Bronchial epithelial cell (primary cell): Measurements from ENCODE around the gene SNX6. TPM values are rescaled to one million over a fixed set of nuclear protein-coding genes. Genes with fewer than 3 reads are reported as not detected.
"Not testable (repeated sequence)": the region's sequence is repeated elsewhere in the genome, so short reads cannot be mapped to it uniquely, and the experiment has no call there.

Experiments
- DNase-seq: peaks from one replicate; pipeline ENCODE4 v3.0.0-alpha.2; 2010; ENCODE audit warnings: low read depth
- FAIRE-seq: peaks from 2 replicates; lab custom pipeline; 2011; peaks lifted over from hg19 to GRCh38; lab: Jason Lieb, UNC
- H3K27me3 ChIP-seq: 2 replicates; pipeline ENCODE4 v1.5.1; 2011; ENCODE audit warnings: low read length; ENCODE audit not compliant: control insufficient read depth, insufficient read depth
- H3K36me3 ChIP-seq: 2 replicates; pipeline ENCODE4 v1.5.1; 2011; ENCODE audit warnings: low read length; ENCODE audit not compliant: control insufficient read depth, insufficient read depth
- H3K4me3 ChIP-seq: 2 replicates; pipeline ENCODE4 v1.5.1; 2011; ENCODE audit warnings: mild to moderate bottlenecking, low read depth, low read length, control low read depth
- total RNA-seq: library from RNA; depleted of rRNA; stranded (reverse); fragments of >200 nt; gene quantifications from 2 replicates; pipeline ENCODE4 v1.2.1, GENCODE V29; 2014
- TF ChIP-seq, protein P1 (sequence below): IDR thresholded peaks from 2 replicates; pipeline ENCODE4 v1.5.1; 2011; ENCODE audit warnings: mild to moderate bottlenecking, moderate library complexity, low read length, control low read depth, inconsistent platforms; ENCODE audit not compliant: insufficient read depth, severe bottlenecking

SNX6 gene
- total RNA-seq, 1 donor from 2014 or later, result 146 TPM

DNA sequence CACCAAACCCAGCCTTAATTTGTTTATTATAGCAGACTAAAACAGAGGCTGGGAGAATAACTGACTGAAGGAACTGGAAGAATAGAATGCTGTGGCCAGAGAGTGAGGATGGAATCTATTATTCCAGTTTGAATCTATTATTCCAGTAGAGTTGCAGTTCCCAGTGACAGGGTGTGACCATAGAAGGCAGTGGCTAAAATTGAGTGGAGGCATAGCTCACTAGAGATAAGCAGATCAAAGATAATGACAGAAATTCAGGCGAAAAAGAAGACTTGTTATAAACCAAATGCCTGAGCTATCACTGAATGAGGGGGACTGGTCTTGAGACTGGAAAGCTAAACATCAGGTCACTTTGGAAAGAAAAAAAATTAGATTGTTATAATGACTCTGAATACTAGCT is 26.0 kb upstream of the SNX6 start:
- no peak overlapping the region for H3K4me3 ChIP-seq
- DNase-seq, result no peak
- TF ChIP-seq, protein P1, sequence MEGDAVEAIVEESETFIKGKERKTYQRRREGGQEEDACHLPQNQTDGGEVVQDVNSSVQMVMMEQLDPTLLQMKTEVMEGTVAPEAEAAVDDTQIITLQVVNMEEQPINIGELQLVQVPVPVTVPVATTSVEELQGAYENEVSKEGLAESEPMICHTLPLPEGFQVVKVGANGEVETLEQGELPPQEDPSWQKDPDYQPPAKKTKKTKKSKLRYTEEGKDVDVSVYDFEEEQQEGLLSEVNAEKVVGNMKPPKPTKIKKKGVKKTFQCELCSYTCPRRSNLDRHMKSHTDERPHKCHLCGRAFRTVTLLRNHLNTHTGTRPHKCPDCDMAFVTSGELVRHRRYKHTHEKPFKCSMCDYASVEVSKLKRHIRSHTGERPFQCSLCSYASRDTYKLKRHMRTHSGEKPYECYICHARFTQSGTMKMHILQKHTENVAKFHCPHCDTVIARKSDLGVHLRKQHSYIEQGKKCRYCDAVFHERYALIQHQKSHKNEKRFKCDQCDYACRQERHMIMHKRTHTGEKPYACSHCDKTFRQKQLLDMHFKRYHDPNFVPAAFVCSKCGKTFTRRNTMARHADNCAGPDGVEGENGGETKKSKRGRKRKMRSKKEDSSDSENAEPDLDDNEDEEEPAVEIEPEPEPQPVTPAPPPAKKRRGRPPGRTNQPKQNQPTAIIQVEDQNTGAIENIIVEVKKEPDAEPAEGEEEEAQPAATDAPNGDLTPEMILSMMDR, result no peak
- H3K27me3 ChIP-seq, result no peaks in the 10 kb centered on the region
- H3K36me3 ChIP-seq, result no peaks in the 10 kb centered on the region
- no peak for FAIRE-seq

DNA sequence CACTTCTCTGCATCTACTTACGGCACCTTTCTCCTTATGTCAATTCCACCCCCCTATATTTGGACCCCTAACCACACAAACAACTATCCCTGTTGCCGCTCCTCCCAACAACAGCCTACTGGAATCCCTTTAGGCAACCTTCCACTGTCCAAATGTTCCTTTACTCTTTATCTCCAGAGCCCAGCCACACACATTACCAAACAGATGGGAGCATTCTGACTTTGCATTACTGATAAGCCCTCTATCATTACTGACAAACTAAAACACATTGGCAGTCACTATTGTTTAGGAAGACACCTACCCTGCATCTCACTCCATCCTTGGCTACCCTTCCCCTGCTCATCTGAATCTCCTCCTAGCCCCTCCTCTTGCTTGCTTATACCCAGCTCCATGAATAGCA is 23.1 kb upstream of the SNX6 start:
- not testable (repeated sequence) for DNase-seq, FAIRE-seq, H3K4me3 ChIP-seq, H3K27me3 ChIP-seq, H3K36me3 ChIP-seq

DNA sequence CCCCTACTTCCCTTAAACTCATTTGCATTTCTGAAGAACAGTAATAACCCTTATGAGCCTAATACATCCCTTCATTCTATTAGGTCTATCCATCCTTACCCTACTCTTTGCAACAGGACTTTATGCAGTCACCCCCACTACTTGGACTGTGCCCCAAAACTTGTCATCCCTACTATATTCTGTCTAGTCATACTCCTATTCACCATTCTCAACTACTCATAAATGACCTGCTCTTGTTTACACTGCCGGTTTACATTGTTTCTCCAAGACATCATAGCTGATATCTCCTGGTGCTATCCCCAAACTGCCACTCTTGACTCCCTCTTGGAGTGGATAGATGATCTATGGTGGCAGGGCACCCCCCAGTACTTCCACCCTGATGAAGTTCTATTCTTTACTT is 22.4 kb upstream of the SNX6 start:
- DNase-seq, H3K4me3 ChIP-seq, FAIRE-seq, H3K27me3 ChIP-seq, H3K36me3 ChIP-seq: not testable (repeated sequence)

- TF ChIP-seq, protein P1, result no peak
- DNase-seq (peak; percentile 95), FAIRE-seq (no peak)
- H3K27me3 ChIP-seq, result no peaks in the 10 kb centered on the region
- no peaks in the 10 kb centered on the region for H3K36me3 ChIP-seq
- no peak overlapping the region for H3K4me3 ChIP-seq
Measured at GRCh38 chr14:34650786-34651584, 21.0 kb upstream of the SNX6 start.

DNA sequence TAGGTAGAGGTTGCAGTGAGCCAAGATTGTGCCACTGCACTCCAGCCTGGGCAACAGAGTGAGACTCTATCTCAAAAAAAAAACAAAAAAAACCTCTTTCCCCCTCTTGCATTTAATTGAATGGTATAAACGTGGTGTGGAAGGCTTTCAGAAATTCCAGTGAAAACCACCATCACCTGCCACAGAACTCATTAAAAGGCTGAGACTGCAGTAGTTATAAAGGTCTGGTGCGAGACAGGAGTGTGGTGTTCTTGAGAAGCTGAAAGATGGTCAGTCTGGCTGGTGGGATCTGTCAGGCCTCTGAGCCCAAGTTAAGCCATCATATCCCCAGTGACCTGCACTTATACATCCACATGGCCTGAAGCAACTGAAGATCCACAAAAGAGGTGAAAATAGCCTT is 20.1 kb upstream of the SNX6 start:
- not testable (repeated sequence) for DNase-seq, FAIRE-seq, H3K36me3 ChIP-seq

DNA sequence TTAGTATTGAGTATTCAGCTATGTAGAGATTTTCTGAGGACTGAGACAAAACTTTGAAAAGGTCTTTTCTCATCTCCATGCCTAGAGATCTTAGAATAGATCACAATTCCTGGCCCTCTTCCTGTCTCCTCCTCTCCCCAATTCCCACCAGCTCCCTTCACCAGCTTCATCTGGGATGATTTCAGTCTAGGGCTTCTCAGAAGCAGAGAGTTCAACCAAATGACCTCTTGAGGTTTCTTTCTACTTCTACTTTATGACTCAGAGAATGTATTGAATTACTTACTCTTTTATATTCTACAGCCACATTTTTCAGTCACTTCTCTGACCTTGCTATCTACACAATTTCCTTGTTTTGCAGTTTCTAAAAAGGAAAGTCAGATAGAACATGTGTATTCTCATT is 19.4 kb upstream of the SNX6 start:
- no peaks in the 10 kb centered on the region for H3K36me3 ChIP-seq
- no peak overlapping the region for H3K4me3 ChIP-seq
- no peaks in the 10 kb centered on the region for H3K27me3 ChIP-seq
- DNase-seq, result peak; percentile 75
- TF ChIP-seq, protein P1, result no peak
- FAIRE-seq, result no peak

More for the DNA sequence above, 20.1 kb upstream of the SNX6 start:
- not testable (repeated sequence) for H3K4me3 ChIP-seq, H3K27me3 ChIP-seq

GRCh38 chr14:34646570-34647255 is 16.8 kb upstream of the SNX6 start:
- Histone ChIP-seq H3K4me3 (no peak overlapping the region), H3K36me3 (no peaks in the 10 kb centered on the region), H3K27me3 (no peaks in the 10 kb centered on the region)
- FAIRE-seq (no peak), DNase-seq (no peak)
- TF ChIP-seq, protein P1, result no peak
